DOHH2 (cell line): ENCODE measurements around the gene LRRC52.

Experiments used
- H3F3A ChIP-seq: fragments of 200-600 bp; sonication (generic), shearing (Covaris generic); 2 replicates; pipeline ENCODE4 v1.6.0; 2016; ENCODE audit warnings: antibody characterized with exemption, mild to moderate bottlenecking; ENCODE audit not compliant: control insufficient read depth, insufficient read depth
- H3K27ac ChIP-seq: fragments of 200-600 bp; sonication (generic); 2 replicates; pipeline ENCODE4 v1.5.1; 2014; ENCODE audit warnings: low read depth, mild to moderate bottlenecking, low read length, moderate library complexity
- H3K27me3 ChIP-seq: fragments of 200-600 bp; sonication (generic); 2 replicates; pipeline ENCODE4 v1.6.1; 2014; ENCODE audit warnings: mild to moderate bottlenecking, low read length, mixed read lengths; ENCODE audit not compliant: control insufficient read depth
- H3K36me3 ChIP-seq: fragments of 200-600 bp; sonication (generic); 2 replicates; pipeline ENCODE4 v1.6.1; 2014; ENCODE audit warnings: mild to moderate bottlenecking, low read length, moderate library complexity, mixed read lengths; ENCODE audit not compliant: control insufficient read depth
- H3K4me1 ChIP-seq: fragments of 200-600 bp; sonication (generic); 2 replicates; pipeline ENCODE4 v1.6.1; 2014; ENCODE audit warnings: mild to moderate bottlenecking, low read length, mixed read lengths; ENCODE audit not compliant: control insufficient read depth
- H3K4me2 ChIP-seq: fragments of 200-600 bp; sonication (generic); 2 replicates; pipeline ENCODE4 v1.6.0; 2014; ENCODE audit warnings: mild to moderate bottlenecking, low read length, moderate library complexity
- H3K4me3 ChIP-seq: fragments of 200-600 bp; sonication (generic); 2 replicates; pipeline ENCODE4 v1.5.1; 2014; ENCODE audit warnings: mild to moderate bottlenecking, low read length, mixed read lengths
- H3K79me2 ChIP-seq: fragments of 200-600 bp; sonication (generic); 2 replicates; pipeline ENCODE4 v1.6.1; 2014; ENCODE audit warnings: mild to moderate bottlenecking, low read length, mixed read lengths; ENCODE audit not compliant: control insufficient read depth
- H3K9me2 ChIP-seq: fragments of 200-600 bp; sonication (generic); replicated peaks from 2 replicates; pipeline ENCODE4 v1.6.1; 2014; ENCODE audit warnings: mild to moderate bottlenecking, low read length, mixed read lengths; ENCODE audit not compliant: control insufficient read depth
- H3K9me3 ChIP-seq: fragments of 200-600 bp; sonication (generic); 2 replicates; pipeline ENCODE4 v1.6.1; 2014; ENCODE audit warnings: antibody characterized with exemption, low read length, mixed read lengths; ENCODE audit not compliant: control insufficient read depth, insufficient read depth
- H4K20me1 ChIP-seq: fragments of 200-600 bp; sonication (generic); 2 replicates; pipeline ENCODE4 v1.6.0; 2014; ENCODE audit warnings: low read depth, mild to moderate bottlenecking, antibody characterized with exemption, low read length, moderate library complexity; ENCODE audit not compliant: control insufficient read depth, insufficient read depth
- CTCF ChIP-seq: fragments of 200-600 bp; sonication (generic); IDR thresholded peaks from one replicate; pipeline ENCODE4 v1.5.1; 2014; ENCODE audit warnings: antibody characterized with exemption, mild to moderate bottlenecking, low read depth, low read length; ENCODE audit not compliant: poor library complexity, severe bottlenecking
- EZH2phosphoT487 ChIP-seq: fragments of 200-600 bp; sonication (generic); IDR thresholded peaks from 2 replicates; pipeline ENCODE4 v1.6.1; 2017; ENCODE audit warnings: borderline replicate concordance, mild to moderate bottlenecking, antibody characterized with exemption, low read length, moderate library complexity, mixed read lengths

The LRRC52 gene

GRCh38 chr1:165496501-165496900, 47.3 kb upstream of the LRRC52 start:
- Histone ChIP-seq H3K79me2 (no peaks in the 10 kb centered on the region), H3K4me1 (no peaks in the 10 kb centered on the region), H3K27me3 (peaks cover 5% of the 10 kb centered on the region; the same call in 1 of the 2 replicates), H4K20me1 (no peaks in the 10 kb centered on the region), H3K9me3 (no peaks in the 10 kb centered on the region), H3K4me2 (no peak overlapping the region), H3K4me3 (no peak overlapping the region), H3K9me2 (no peaks in the 10 kb centered on the region), H3K36me3 (no peaks in the 10 kb centered on the region), H3F3A (no peaks in the 10 kb centered on the region), H3K27ac (no peak overlapping the region)
- TF ChIP-seq EZH2phosphoT487 (no peak), CTCF (no peak)

- H3K27me3 ChIP-seq: peaks cover 5% of the 10 kb centered on the region; the same call in 1 of the 2 replicates
- no peaks in the 10 kb centered on the region for H3K9me2 ChIP-seq
- no peaks in the 10 kb centered on the region for H3K9me3 ChIP-seq
- no peak overlapping the region for H3K4me3 ChIP-seq
- no peak overlapping the region for H3K27ac ChIP-seq
- no peaks in the 10 kb centered on the region for H3K4me1 ChIP-seq
- TF ChIP-seq EZH2phosphoT487 (no peak), CTCF (no peak)
- no peak overlapping the region for H3K4me2 ChIP-seq
- no peaks in the 10 kb centered on the region for H3F3A ChIP-seq
- no peaks in the 10 kb centered on the region for H3K79me2 ChIP-seq
- H3K36me3 ChIP-seq: no peaks in the 10 kb centered on the region
- H4K20me1 ChIP-seq: no peaks in the 10 kb centered on the region
Measured at GRCh38 chr1:165497069-165498013, 46.5 kb upstream of the LRRC52 start.

GRCh38 chr1:165501330-165501969, 42.4 kb upstream of the LRRC52 start:
- H4K20me1 ChIP-seq: no peaks in the 10 kb centered on the region
- H3K4me2 ChIP-seq: no peak overlapping the region
- no peak overlapping the region for H3K27ac ChIP-seq
- H3K36me3 ChIP-seq: no peaks in the 10 kb centered on the region
- no peak overlapping the region for H3K4me3 ChIP-seq
- H3K9me3 ChIP-seq: no peaks in the 10 kb centered on the region
- no peaks in the 10 kb centered on the region for H3K9me2 ChIP-seq
- H3K79me2 ChIP-seq: no peaks in the 10 kb centered on the region
- H3K4me1 ChIP-seq: no peaks in the 10 kb centered on the region
- no peaks in the 10 kb centered on the region for H3F3A ChIP-seq
- H3K27me3 ChIP-seq: peaks cover 2% of the 10 kb centered on the region; the same call in 1 of the 2 replicates
- TF ChIP-seq CTCF (no peak), EZH2phosphoT487 (no peak)
